K562 (cell line): ENCODE data around the gene CDC123. TPM values are rescaled to one million over a fixed set of nuclear protein-coding genes. Genes with fewer than 3 reads are reported as not detected.

ENCODE experiments used
- ATAC-seq: fragments of 200-7000 bp; cut with Tn5 transposase; 3 replicates; pipeline ENCODE4 v1.9.1; 2020; ENCODE audit warnings: moderate library complexity
- BruUV-seq: library from RNA; stranded (reverse); fragments of 400-500 nt; replicated peaks from 2 replicates; lab custom pipeline; 2021; lab: Mats Ljungman, UMichigan
- CTCF ChIA-PET: fragments of 300-600 bp; formaldehyde crosslinking; extraction: SDS; loops from one replicate; lab custom pipeline; 2021; ENCODE audit warnings: low intra/inter-chr PET ratio; lab: Yijun Ruan, JAX
- POLR2A ChIA-PET: fragments of 300-600, 350-650 bp; sonication (Branson Sonifier 250); formaldehyde crosslinking; extraction: SDS; loops from one replicate; lab custom pipeline; 2021; ENCODE audit warnings: antibody characterized with exemption, inconsistent platforms; lab: Yijun Ruan, JAX
- DNase-seq, 4 experiments: peaks; one replicate each; pipeline versions ENCODE4 v3.0.0 to v3.0.0-alpha.2; 2011 to 2018; ENCODE audit warnings: low spot score in 3 of 4, mixed read lengths in 3 of 4; ENCODE audit errors: extremely low read depth in 1 of 4
- FAIRE-seq: peaks from 2 replicates; lab custom pipeline; 2011; peaks lifted over from hg19 to GRCh38; lab: Jason Lieb, UNC
- H2AFZ ChIP-seq: 2 replicates; pipeline ENCODE4 v1.6.0; 2011; ENCODE audit warnings: low read depth, low read length, control low read depth, inconsistent platforms
- H3K27ac ChIP-seq: fragments of 200-600 bp; 3 replicates; pipeline ENCODE4 v1.8.0; 2011; ENCODE audit warnings: low read depth, mild to moderate bottlenecking, control low read depth, inconsistent platforms, low read length, moderate library complexity, mixed read lengths; ENCODE audit errors: extremely low read depth
- H3K27me3 ChIP-seq, 2 experiments: fragments of 300-600 bp in 1 of 2; 2 replicates in 1 of 2; 3 replicates in 1 of 2; pipeline versions ENCODE4 v1.6.0 to v1.8.0; 2011; ENCODE audit warnings: inconsistent platforms in 2 of 2, low read length in 2 of 2, mild to moderate bottlenecking in 1 of 2, mixed read lengths in 1 of 2, moderate library complexity in 1 of 2; ENCODE audit not compliant: control insufficient read depth in 2 of 2, insufficient read depth in 2 of 2
- H3K36me3 ChIP-seq: fragments of 300-600 bp; 3 replicates; pipeline ENCODE4 v1.8.0; 2011; ENCODE audit warnings: mild to moderate bottlenecking, low read length, inconsistent platforms; ENCODE audit not compliant: control insufficient read depth, insufficient read depth
- H3K4me1 ChIP-seq, 2 experiments: fragments of 200-600 bp in 1 of 2; replicated peaks in 1 of 2; 2 replicates in 1 of 2; 3 replicates in 1 of 2; pipeline versions ENCODE4 v1.5.1 to v1.8.0; 2011; ENCODE audit warnings: inconsistent platforms in 2 of 2, low read length in 2 of 2, mild to moderate bottlenecking in 1 of 2, mixed read lengths in 1 of 2, moderate library complexity in 1 of 2; ENCODE audit not compliant: control insufficient read depth in 2 of 2, insufficient read depth in 2 of 2
- H3K4me2 ChIP-seq: 2 replicates; pipeline ENCODE4 v1.6.1; 2011; ENCODE audit warnings: low read length, control low read depth, inconsistent platforms, mixed read lengths; ENCODE audit not compliant: insufficient read depth
- H3K4me3 ChIP-seq: fragments of 200-600 bp; sonication (generic), shearing (Covaris generic); 2 replicates; pipeline ENCODE4 v1.5.1; 2016; ENCODE audit warnings: control low read depth, inconsistent platforms
- H3K79me2 ChIP-seq: fragments of 200-600 bp; 3 replicates; pipeline ENCODE4 v1.8.0; 2011; ENCODE audit warnings: low read length, inconsistent platforms; ENCODE audit not compliant: control insufficient read depth, insufficient read depth
- H3K9ac ChIP-seq, 2 experiments: 2 replicates each; pipeline versions ENCODE4 v1.6.0 to v1.6.1; 2011; ENCODE audit warnings: low read depth in 2 of 2, low read length in 2 of 2, control low read depth in 1 of 2, inconsistent platforms in 1 of 2, mild to moderate bottlenecking in 1 of 2, mixed read lengths in 1 of 2; ENCODE audit not compliant: insufficient read depth in 1 of 2
- H3K9me1 ChIP-seq: one replicate; pipeline ENCODE4 v1.6.0; 2011; ENCODE audit warnings: inconsistent platforms, mild to moderate bottlenecking, low read length, moderate library complexity; ENCODE audit not compliant: control insufficient read depth, insufficient read depth
- H3K9me3 ChIP-seq: replicated peaks from 2 replicates; pipeline ENCODE4 v1.5.1; 2011; ENCODE audit warnings: low read depth, low read length, inconsistent platforms; ENCODE audit not compliant: control insufficient read depth, insufficient read depth
- H4K20me1 ChIP-seq: replicated peaks from 2 replicates; pipeline ENCODE4 v1.6.1; 2011; ENCODE audit warnings: low read length, inconsistent platforms, mixed read lengths; ENCODE audit not compliant: control insufficient read depth, insufficient read depth
- HDAC1 ChIP-seq, 2 experiments: fragments of 450-650 bp; IDR thresholded peaks; 2 replicates each; pipeline ENCODE4 v1.6.1; 2016 to 2017; ENCODE audit warnings: inconsistent platforms in 1 of 2, mild to moderate bottlenecking in 1 of 2, moderate library complexity in 1 of 2
- HMGN3 ChIP-seq: IDR thresholded peaks from 2 replicates; pipeline ENCODE4 v1.6.1; 2011; ENCODE audit warnings: borderline replicate concordance, low read depth, mild to moderate bottlenecking, mixed read lengths, low read length; ENCODE audit not compliant: insufficient read length; ENCODE audit errors: extremely low read depth
- IFI16 ChIP-seq: fragments of 250-450 bp; sonication (Bioruptor Pico); IDR thresholded peaks from 2 replicates; pipeline ENCODE4 v2.1.2; 2022; ENCODE audit warnings: mild to moderate bottlenecking, inconsistent platforms
- NFE2 ChIP-seq: IDR thresholded peaks from 2 replicates; pipeline ENCODE4 v1.6.1; 2014; ENCODE audit warnings: antibody characterized with exemption, low read depth
- NFIC ChIP-seq: fragments of 450-650 bp; IDR thresholded peaks from 2 replicates; pipeline ENCODE4 v1.6.1; 2017; ENCODE audit warnings: mild to moderate bottlenecking, inconsistent platforms
- NR1H2 ChIP-seq: sonication (generic); formaldehyde crosslinking; IDR thresholded peaks from 2 replicates; pipeline ENCODE4 v1.4.0; 2020; ENCODE audit warnings: mild to moderate bottlenecking, missing genetic modification reagents
- NR2C2 ChIP-seq, 2 experiments: fragments of 200-800 bp in 1 of 2; sonication (Bioruptor generic) in 1 of 2; sonication (generic) in 1 of 2; formaldehyde crosslinking in 1 of 2; IDR thresholded peaks; 2 replicates each; pipeline versions ENCODE4 v1.6.1 to v1.8.0; 2016 to 2022; ENCODE audit warnings: mild to moderate bottlenecking in 1 of 2, missing compliant biosample characterization in 1 of 2, missing genetic modification characterization in 1 of 2, missing genetic modification reagents in 1 of 2
- ZFP30 ChIP-seq: fragments of 250-450 bp; sonication (Bioruptor Pico); IDR thresholded peaks from 2 replicates; pipeline ENCODE4 v1.8.0; 2022; ENCODE audit warnings: moderate library complexity, mild to moderate bottlenecking, inconsistent platforms, borderline replicate concordance
- ZNF311 ChIP-seq: fragments of 250-450 bp; sonication (Bioruptor Pico); IDR thresholded peaks from 2 replicates; pipeline ENCODE4 v1.4.0; 2020; ENCODE audit warnings: mild to moderate bottlenecking, moderate library complexity
- WGBS: fragments of 100-300 bp; shearing (Covaris generic); methylation state at CpG from one replicate; pipeline ENCODE4 v1.1.6; 2016; ENCODE audit warnings: low coverage, mixed read lengths; ENCODE audit not compliant: insufficient coverage; ENCODE audit errors: missing lambda C conversion rate; 5-methylcytosine and 5-hydroxymethylcytosine counted together
- in situ Hi-C: fragments of 300-500 bp; cut with MboI; formaldehyde crosslinking; loops from 4 replicates; pipeline ENCODE4 v1.15.0; 2018; ENCODE audit warnings: inconsistent platforms, mixed read lengths
- intact Hi-C: fragments of 100-400 bp; cut with micrococcal nuclease; formaldehyde crosslinking; loops from 2 replicates; pipeline ENCODE4 v1.14.2; 2022
- polyA plus RNA-seq, 8 experiments: library from polyadenylated mRNA; depleted of rRNA in 4 of 8; stranded (reverse) in 5 of 8; unstranded in 3 of 8; fragments of >200 nt; fragmentation: Nextera tagmentation in 2 of 8; fragmentation: Illumina TruSeq in 1 of 8; extraction: Ambion mirVana in 2 of 8; extraction: Trizol in 1 of 8; gene quantifications; 2 replicates each; pipeline versions ENCODE4 v1.2.1 to v1.2.3, GENCODE V29; 2011 to 2014; ENCODE audit warnings: inconsistent platforms in 1 of 8, missing spikeins in 1 of 8
- total RNA-seq, 7 experiments: library from RNA; depleted of rRNA in 6 of 7; stranded (reverse); fragments of >200 nt in 6 of 7; fragmentation: Illumina TruSeq in 2 of 7; extraction: Trizol in 2 of 7; gene quantifications; 2 replicates each; pipeline versions ENCODE4 v1.2.1 to v1.2.3, GENCODE V29; 2011 to 2021; ENCODE audit warnings: low replicate concordance in 1 of 7
- TF ChIP-seq, protein P1 (sequence below): fragments of 250-450 bp; sonication (Bioruptor Pico); IDR thresholded peaks from 2 replicates; pipeline ENCODE4 v1.5.1; 2021; ENCODE audit warnings: mild to moderate bottlenecking
- TF ChIP-seq, protein P2 (sequence below), 3 experiments: IDR thresholded peaks in 2 of 3; conservative IDR thresholded peaks in 1 of 3; 2 replicates each; pipeline ENCODE4 v1.5.1; 2011 to 2012; ENCODE audit warnings: low read length in 3 of 3, mild to moderate bottlenecking in 3 of 3, control low read depth in 2 of 3, improper control_type of control experiment in 1 of 3, inconsistent platforms in 1 of 3, low read depth in 1 of 3, mixed read lengths in 1 of 3, moderate library complexity in 1 of 3; ENCODE audit not compliant: insufficient read depth in 2 of 3
- TF ChIP-seq, protein P3 (sequence below), 2 experiments: fragments of 450-650 bp in 1 of 2; IDR thresholded peaks; 2 replicates each; pipeline ENCODE4 v1.6.1; 2011 to 2017; ENCODE audit warnings: low read depth in 2 of 2, antibody characterized with exemption in 1 of 2, borderline replicate concordance in 1 of 2, low read length in 1 of 2, mild to moderate bottlenecking in 1 of 2, mixed read lengths in 1 of 2; ENCODE audit not compliant: control insufficient read depth in 1 of 2
- TF ChIP-seq, protein P4 (sequence below): IDR thresholded peaks from 2 replicates; pipeline ENCODE4 v1.6.1; 2016; ENCODE audit warnings: missing genetic modification characterization, missing compliant biosample characterization

The CDC123 gene
- total and polyA plus RNA-seq, 9 of the 15 experiments (the other 6 are each of a cell fraction or from before 2014, with no cell fraction given), result 137 to 288 (median 175) TPM

DNA sequence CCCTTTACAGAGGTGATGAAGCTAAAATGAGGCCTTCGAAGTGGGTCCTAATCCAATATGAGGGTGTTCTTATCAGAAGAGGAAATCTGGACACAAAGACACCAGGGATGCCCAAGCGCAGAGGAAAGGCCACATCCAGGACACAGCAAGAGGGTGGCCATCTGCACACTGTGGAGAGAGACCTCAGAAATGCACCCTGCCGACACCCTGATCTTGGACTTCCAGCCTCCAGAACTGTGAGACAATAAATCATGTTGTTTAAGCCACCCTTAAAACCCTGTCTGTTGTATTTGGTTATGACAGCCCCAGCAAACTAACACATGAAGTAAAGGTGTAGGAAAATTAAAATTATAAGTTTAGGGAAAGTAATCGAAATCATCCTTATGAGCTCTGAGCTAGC is 64.0 kb downstream of the CDC123 start:
- H3K9me3 ChIP-seq, result no peaks in the 10 kb centered on the region; the same call in 1 of the 2 replicates
- H3K4me1 ChIP-seq, result peaks cover 6 to 8% of the 10 kb centered on the region in 2 experiments; a peak in 4 of 5 replicates
- intact Hi-C loops (loop anchor here (10.0 kb wide), 2 partner anchors 95 to 145 kb away; no protein-coding TSS in a partner anchor), in situ Hi-C loops (loop anchor here (5.0 to 10.0 kb wide), 2 partner anchors 452 to 825 kb away; no protein-coding TSS in a partner anchor)
- FAIRE-seq, result no peak
- no peak for ATAC-seq
- no peaks in the 10 kb centered on the region for H3K36me3 ChIP-seq
- H3K9me1 ChIP-seq, result no peaks in the 10 kb centered on the region
- no peaks in the 10 kb centered on the region for H4K20me1 ChIP-seq
- no TSS peak for BruUV-seq
- H3K27me3 ChIP-seq, result no peaks in the 10 kb centered on the region
- DNase-seq, result no peak
- no peak overlapping the region for H3K4me2 ChIP-seq
- H3K4me3 ChIP-seq, result no peak overlapping the region
- WGBS, result 19% methylated on average over 4 of the region's 4 CpGs
- ChIA-PET POLR2A (interaction anchor here (0.7 kb wide), 1 partner anchor 1115 kb away, joined by 3 read pairs; no protein-coding TSS in a partner anchor), CTCF (no interaction called here)
- H3K9ac ChIP-seq, result no peak overlapping the region
- H3K27ac ChIP-seq, result no peak overlapping the region
- no peaks in the 10 kb centered on the region for H3K79me2 ChIP-seq
- H2AFZ ChIP-seq, result no peak overlapping the region
- TF ChIP-seq IFI16 (CRISPR knock-in tag) (no peak), ZFP30 (CRISPR knock-in tag) (no peak), ZNF311 (no peak), HMGN3 (no peak), NFE2 (no peak), NFIC (no peak), NR2C2 (CRISPR knock-in tag; IDR thresholded peaks at IDR 0.05) (no peak), NR2C2 (tag; IDR thresholded peaks at IDR 0.05) (no peak), HDAC1 (IDR thresholded peaks at IDR 0.05) (no peak), NR1H2 (CRISPR knock-in tag) (no peak)
- TF ChIP-seq, protein P1, sequence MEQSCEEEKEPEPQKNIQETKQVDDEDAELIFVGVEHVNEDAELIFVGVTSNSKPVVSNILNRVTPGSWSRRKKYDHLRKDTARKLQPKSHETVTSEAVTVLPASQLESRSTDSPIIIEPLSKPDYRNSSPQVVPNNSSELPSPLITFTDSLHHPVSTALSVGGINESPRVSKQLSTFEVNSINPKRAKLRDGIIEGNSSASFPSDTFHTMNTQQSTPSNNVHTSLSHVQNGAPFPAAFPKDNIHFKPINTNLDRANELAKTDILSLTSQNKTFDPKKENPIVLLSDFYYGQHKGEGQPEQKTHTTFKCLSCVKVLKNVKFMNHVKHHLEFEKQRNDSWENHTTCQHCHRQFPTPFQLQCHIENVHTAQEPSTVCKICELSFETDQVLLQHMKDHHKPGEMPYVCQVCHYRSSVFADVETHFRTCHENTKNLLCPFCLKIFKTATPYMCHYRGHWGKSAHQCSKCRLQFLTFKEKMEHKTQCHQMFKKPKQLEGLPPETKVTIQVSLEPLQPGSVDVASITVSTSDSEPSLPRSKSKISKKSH, result no peak
- TF ChIP-seq, protein P2, sequence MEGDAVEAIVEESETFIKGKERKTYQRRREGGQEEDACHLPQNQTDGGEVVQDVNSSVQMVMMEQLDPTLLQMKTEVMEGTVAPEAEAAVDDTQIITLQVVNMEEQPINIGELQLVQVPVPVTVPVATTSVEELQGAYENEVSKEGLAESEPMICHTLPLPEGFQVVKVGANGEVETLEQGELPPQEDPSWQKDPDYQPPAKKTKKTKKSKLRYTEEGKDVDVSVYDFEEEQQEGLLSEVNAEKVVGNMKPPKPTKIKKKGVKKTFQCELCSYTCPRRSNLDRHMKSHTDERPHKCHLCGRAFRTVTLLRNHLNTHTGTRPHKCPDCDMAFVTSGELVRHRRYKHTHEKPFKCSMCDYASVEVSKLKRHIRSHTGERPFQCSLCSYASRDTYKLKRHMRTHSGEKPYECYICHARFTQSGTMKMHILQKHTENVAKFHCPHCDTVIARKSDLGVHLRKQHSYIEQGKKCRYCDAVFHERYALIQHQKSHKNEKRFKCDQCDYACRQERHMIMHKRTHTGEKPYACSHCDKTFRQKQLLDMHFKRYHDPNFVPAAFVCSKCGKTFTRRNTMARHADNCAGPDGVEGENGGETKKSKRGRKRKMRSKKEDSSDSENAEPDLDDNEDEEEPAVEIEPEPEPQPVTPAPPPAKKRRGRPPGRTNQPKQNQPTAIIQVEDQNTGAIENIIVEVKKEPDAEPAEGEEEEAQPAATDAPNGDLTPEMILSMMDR (IDR thresholded peaks at IDR 0.05 in 2 of 3, conservative IDR thresholded peaks at IDR 0.05 in 1 of 3; ENCODE audit: insufficient read depth in 2 of 3, low read depth in 1 of 3, low read length in 3 of 3), result no peak
- TF ChIP-seq, protein P3, sequence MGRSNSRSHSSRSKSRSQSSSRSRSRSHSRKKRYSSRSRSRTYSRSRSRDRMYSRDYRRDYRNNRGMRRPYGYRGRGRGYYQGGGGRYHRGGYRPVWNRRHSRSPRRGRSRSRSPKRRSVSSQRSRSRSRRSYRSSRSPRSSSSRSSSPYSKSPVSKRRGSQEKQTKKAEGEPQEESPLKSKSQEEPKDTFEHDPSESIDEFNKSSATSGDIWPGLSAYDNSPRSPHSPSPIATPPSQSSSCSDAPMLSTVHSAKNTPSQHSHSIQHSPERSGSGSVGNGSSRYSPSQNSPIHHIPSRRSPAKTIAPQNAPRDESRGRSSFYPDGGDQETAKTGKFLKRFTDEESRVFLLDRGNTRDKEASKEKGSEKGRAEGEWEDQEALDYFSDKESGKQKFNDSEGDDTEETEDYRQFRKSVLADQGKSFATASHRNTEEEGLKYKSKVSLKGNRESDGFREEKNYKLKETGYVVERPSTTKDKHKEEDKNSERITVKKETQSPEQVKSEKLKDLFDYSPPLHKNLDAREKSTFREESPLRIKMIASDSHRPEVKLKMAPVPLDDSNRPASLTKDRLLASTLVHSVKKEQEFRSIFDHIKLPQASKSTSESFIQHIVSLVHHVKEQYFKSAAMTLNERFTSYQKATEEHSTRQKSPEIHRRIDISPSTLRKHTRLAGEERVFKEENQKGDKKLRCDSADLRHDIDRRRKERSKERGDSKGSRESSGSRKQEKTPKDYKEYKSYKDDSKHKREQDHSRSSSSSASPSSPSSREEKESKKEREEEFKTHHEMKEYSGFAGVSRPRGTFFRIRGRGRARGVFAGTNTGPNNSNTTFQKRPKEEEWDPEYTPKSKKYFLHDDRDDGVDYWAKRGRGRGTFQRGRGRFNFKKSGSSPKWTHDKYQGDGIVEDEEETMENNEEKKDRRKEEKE (IDR thresholded peaks at IDR 0.05; ENCODE audit: borderline replicate concordance in 1 of 2, control insufficient read depth in 1 of 2, low read depth in 2 of 2, low read length in 1 of 2), result no peak
- TF ChIP-seq, protein P4, sequence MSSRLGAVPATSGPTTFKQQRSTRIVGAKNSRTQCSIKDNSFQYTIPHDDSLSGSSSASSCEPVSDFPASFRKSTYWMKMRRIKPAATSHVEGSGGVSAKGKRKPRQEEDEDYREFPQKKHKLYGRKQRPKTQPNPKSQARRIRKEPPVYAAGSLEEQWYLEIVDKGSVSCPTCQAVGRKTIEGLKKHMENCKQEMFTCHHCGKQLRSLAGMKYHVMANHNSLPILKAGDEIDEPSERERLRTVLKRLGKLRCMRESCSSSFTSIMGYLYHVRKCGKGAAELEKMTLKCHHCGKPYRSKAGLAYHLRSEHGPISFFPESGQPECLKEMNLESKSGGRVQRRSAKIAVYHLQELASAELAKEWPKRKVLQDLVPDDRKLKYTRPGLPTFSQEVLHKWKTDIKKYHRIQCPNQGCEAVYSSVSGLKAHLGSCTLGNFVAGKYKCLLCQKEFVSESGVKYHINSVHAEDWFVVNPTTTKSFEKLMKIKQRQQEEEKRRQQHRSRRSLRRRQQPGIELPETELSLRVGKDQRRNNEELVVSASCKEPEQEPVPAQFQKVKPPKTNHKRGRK (tag), result no peak
